ENCODE measurements around the gene ASPN.

- TF ChIP-seq CTCF (IDR thresholded peaks at IDR 0.05 in 4 of 5, conservative IDR thresholded peaks at IDR 0.05 in 1 of 5) (no peak), POLR2A (IDR thresholded peaks at IDR 0.05) (no peak)
Measured at GRCh38 chr9:92432972-92433548, 49.2 kb downstream of the ASPN start.
